Measurements from ENCODE around the gene TRNT1.

TRNT1 gene

DNA sequence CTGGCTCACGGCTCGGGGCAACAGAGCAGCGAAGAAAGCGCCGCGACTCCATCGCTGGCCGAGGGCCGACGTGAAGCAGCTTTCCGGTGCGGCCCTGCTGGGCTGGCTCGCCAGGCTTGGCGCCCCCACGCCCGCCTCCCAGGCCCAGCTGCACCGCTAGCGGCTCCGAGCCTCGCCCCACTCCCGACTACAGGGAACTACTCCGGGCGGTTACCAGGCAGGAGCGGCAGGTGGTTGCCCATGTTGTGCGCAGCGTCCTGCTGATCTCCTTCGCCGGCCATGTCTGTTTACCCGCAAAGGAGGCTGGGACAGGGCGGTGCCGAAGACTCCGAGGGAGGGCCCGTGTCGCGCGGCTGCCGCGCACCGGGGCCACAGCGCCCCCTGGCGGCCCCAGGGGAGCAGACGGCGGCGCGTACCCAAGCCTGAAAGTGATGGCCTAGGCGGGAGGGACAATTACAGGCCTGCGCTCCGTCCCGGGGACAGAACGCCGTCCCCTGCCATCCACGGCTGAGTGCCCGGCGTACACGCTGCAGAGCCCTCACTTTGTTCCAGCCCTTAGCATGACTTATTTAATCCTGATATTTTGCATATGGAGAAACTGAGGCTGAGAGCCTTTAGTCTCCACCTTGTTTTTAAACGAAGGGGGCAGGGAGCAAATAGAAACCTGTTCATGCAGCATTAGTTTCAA, 52.8 kb downstream of the TRNT1 start, which contains the start of gene CRBN:
CRBN (minus strand) TSS at position 285 of the 688 bp plus-strand sequence; CDS start at position 281, 4 bp downstream.
- peak; percentile 94 for DNase-seq

- no peak for DNase-seq
These were observed 53.7 kb downstream of the TRNT1 start for GRCh38 chr3:3180456-3180855.

DNA sequence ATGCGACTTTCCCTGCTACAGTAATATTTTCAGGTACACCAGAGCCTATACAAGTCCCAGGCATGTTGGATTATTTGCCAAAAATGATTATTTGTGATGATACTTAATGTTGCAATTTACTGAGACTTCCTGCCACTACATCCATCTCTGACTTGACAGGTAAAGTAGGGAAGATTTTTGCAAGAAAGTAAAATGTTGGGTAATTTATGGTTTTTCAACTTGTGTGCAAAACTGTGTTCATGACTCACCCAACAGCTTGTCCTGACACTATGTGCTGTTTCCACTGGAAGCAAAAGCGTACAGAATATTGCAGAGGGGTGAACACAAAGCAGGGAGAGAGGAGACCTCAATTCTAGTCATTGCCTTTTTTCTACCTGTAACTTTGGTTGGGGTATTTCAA, 58.1 kb downstream of the TRNT1 start:
- no peak for DNase-seq

- no peak for DNase-seq
These were observed 62.5 kb downstream of the TRNT1 start for GRCh38 chr3:3189102-3189727.

GRCh38 chr3:3189961-3190360, 63.2 kb downstream of the TRNT1 start:
- no peak for DNase-seq

GRCh38 chr3:3191675-3192285, 65.0 kb downstream of the TRNT1 start:
- DNase-seq = no peak

DNA sequence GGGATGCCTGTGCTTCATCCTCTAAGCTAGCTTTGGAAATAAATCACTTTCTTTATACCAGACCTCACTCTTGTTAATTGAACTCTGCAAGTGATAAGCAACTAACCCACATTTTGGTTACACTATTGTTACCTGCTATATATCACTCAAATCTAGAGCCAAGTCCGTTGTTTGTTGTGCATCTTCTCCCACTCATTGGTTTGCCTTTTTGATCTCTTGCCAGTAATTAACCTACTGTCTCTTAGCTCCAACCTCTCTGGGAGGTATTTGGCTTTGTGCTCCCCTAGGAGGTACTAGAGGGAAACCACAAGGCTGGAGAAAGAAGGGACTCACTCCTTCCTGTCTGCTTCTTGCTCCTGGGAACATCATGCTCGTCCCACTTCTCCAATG, 65.5 kb downstream of the TRNT1 start:
- no peak for DNase-seq

DNA sequence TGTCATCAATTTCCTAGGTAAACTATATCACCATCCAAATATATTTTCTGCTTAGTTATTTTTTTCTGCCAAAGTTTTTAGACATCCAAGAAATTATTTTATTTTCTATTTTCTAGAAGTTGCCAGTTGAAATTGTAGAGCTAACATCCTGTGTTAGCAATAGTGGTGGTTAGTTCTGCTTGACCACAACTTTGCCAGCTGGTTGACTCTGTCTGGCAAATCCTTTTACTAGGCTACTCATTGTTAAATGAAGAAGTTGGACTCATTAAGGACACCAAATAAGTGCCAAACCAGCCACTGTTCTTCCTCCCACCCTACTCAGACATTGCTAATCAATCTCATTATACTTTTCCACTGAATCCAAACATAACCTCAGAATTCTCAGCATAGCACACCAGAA, 68.1 kb downstream of the TRNT1 start:
- DNase-seq = no peak

DNA sequence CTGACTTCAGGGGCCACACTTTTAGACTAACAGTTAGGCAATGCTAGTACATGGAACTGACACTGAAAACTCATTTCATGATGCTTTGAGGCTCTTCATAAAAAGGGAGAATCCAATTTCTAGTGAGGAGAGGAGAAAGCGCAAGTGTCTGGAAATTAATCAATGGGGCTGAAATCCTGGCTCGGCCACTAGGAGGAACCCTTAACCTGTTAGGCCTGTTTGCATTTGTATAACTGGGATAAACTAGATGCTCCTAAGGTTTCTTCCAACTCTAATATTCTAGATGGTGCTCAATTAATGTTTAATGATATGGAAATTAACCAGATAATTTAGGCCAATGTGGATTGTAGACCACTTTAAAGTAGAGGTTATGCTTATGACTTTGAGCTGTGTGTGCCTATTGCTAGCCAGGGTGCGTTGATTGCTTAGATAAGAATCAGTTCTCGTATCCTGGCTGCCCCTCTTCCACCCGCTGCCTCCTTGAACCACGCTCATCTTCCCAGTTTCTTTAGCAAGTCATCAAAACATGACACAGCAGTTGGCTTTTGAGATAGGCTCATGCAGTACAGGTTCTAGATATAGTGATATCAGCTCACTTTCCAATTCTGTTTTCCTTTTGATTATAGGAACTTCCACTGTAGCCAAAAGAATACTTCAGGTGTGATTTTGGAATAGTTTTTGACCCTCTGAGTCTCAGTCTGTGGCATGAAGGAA, 69.6 kb downstream of the TRNT1 start:
- DNase-seq = no peak

All from islet precursor cell (in vitro differentiated cells).